M059J (cell line): ENCODE measurements around the gene SAMD3. TPM values are rescaled to one million over a fixed set of nuclear protein-coding genes. Genes with fewer than 3 reads are reported as not detected.
"Not testable (repeated sequence)": the region's sequence is repeated elsewhere in the genome, so short reads cannot be mapped to it uniquely, and the experiment has no call there.

ENCODE experiments used
- DNase-seq: peaks from one replicate; pipeline ENCODE4 v3.0.0-alpha.2; 2012; ENCODE audit warnings: low read depth
- total RNA-seq: library from RNA; depleted of rRNA; stranded (reverse); fragments of >200 nt; shearing (Covaris generic); gene quantifications from 2 replicates; pipeline ENCODE4 v1.2.3, GENCODE V29; 2014; rRNA removed

The SAMD3 gene
- total RNA-seq, 1 experiment from 2014 or later, result 4.2 TPM

GRCh38 chr6:130129762-130130246 is 92.9 kb downstream of the SAMD3 start:
- DNase-seq, result no peak

- no peak for DNase-seq
These were observed 94.4 kb downstream of the SAMD3 start for GRCh38 chr6:130128326-130128725.

GRCh38 chr6:130127195-130127594 is 95.6 kb downstream of the SAMD3 start:
- DNase-seq, result no peak

GRCh38 chr6:130122243-130122642 is 100.5 kb downstream of the SAMD3 start:
- DNase-seq, result no peak

GRCh38 chr6:130120731-130121130 is 102.0 kb downstream of the SAMD3 start:
- DNase-seq, result no peak

GRCh38 chr6:130119211-130119610 is 103.5 kb downstream of the SAMD3 start:
- no peak for DNase-seq

- DNase-seq, result no peak
These were observed 104.5 kb downstream of the SAMD3 start for GRCh38 chr6:130118236-130118635.

GRCh38 chr6:130117187-130117701 is 105.5 kb downstream of the SAMD3 start:
- DNase-seq, result not testable (repeated sequence)

GRCh38 chr6:130116273-130116672 is 106.5 kb downstream of the SAMD3 start:
- DNase-seq, result no peak

GRCh38 chr6:130115036-130115435 is 107.7 kb downstream of the SAMD3 start:
- no peak for DNase-seq

GRCh38 chr6:130113201-130113710 is 109.5 kb downstream of the SAMD3 start:
- no peak for DNase-seq

GRCh38 chr6:130111031-130111430 is 111.7 kb downstream of the SAMD3 start:
- DNase-seq, result no peak

GRCh38 chr6:130107710-130108109 is 115.0 kb downstream of the SAMD3 start:
- no peak for DNase-seq

- DNase-seq, result no peak
These were observed 116.6 kb downstream of the SAMD3 start for GRCh38 chr6:130105996-130106704.

GRCh38 chr6:130099119-130099518 is 123.6 kb downstream of the SAMD3 start:
- no peak for DNase-seq

GRCh38 chr6:130098317-130098716 is 124.4 kb downstream of the SAMD3 start:
- no peak for DNase-seq

Other genes with a start within 250 kb of the SAMD3 start
- 6.5 and 9.4 TPM in 2 replicates for gene L3MBTL3, start 204.4 kb downstream of the SAMD3 start, total RNA-seq
- 33.1 and 38.3 TPM in 2 replicates for gene TMEM200A, start 143.1 kb upstream of the SAMD3 start, total RNA-seq